HEK293 (cell line): ENCODE data around the gene NUP54.

Experiments
- ZFP3 ChIP-seq: fragments of 450-650 bp; formaldehyde crosslinking; IDR thresholded peaks from 2 replicates; pipeline ENCODE4 v1.5.1; 2016; ENCODE audit warnings: low read depth, missing biosample characterization, missing genetic modification characterization
- TF ChIP-seq, protein P1 (sequence below): fragments of 450-650 bp; formaldehyde crosslinking; IDR thresholded peaks from 2 replicates; pipeline ENCODE4 v1.5.1; 2016; ENCODE audit warnings: missing biosample characterization, missing genetic modification characterization
- TF ChIP-seq, protein P2 (sequence below): fragments of 450-650 bp; formaldehyde crosslinking; IDR thresholded peaks from 2 replicates; pipeline ENCODE4 v1.5.1; 2016; ENCODE audit warnings: missing biosample characterization, missing genetic modification characterization, borderline replicate concordance

DNA sequence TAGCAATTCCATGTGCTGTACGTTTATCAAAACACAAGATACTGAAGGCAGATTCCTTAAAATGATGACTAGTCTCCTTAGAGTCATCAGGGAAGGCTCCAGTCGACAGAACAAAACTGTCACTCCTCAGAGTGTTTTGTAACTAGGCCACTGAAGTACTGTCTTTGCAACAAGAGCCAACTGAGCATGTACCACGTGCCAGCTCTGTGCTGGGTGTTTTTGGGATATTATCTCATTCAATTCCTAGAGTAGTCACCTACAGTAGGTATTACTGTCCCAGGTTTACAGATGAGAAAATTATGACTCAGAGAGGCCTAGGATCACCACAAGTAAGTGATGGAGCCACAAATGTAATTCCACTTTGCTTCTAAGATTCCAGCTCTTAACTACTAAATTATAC is 18.3 kb upstream of the NUP54 start:
- TF ChIP-seq, protein P1, sequence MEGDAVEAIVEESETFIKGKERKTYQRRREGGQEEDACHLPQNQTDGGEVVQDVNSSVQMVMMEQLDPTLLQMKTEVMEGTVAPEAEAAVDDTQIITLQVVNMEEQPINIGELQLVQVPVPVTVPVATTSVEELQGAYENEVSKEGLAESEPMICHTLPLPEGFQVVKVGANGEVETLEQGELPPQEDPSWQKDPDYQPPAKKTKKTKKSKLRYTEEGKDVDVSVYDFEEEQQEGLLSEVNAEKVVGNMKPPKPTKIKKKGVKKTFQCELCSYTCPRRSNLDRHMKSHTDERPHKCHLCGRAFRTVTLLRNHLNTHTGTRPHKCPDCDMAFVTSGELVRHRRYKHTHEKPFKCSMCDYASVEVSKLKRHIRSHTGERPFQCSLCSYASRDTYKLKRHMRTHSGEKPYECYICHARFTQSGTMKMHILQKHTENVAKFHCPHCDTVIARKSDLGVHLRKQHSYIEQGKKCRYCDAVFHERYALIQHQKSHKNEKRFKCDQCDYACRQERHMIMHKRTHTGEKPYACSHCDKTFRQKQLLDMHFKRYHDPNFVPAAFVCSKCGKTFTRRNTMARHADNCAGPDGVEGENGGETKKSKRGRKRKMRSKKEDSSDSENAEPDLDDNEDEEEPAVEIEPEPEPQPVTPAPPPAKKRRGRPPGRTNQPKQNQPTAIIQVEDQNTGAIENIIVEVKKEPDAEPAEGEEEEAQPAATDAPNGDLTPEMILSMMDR (tag by site-specific recombination): no peak
- TF ChIP-seq ZFP3 (tag by site-specific recombination): no peak
- TF ChIP-seq, protein P2, sequence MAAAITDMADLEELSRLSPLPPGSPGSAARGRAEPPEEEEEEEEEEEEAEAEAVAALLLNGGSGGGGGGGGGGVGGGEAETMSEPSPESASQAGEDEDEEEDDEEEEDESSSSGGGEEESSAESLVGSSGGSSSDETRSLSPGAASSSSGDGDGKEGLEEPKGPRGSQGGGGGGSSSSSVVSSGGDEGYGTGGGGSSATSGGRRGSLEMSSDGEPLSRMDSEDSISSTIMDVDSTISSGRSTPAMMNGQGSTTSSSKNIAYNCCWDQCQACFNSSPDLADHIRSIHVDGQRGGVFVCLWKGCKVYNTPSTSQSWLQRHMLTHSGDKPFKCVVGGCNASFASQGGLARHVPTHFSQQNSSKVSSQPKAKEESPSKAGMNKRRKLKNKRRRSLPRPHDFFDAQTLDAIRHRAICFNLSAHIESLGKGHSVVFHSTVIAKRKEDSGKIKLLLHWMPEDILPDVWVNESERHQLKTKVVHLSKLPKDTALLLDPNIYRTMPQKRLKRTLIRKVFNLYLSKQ (tag by site-specific recombination): no peak
